ENCODE measurements around the gene LTBP4. TPM values are rescaled to one million over a fixed set of nuclear protein-coding genes. Genes with fewer than 3 reads are reported as not detected.

Gene LTBP4
- polyA plus RNA-seq, 1 donor (not counting 4 experiments of a cell fraction or from before 2014, with no cell fraction given) = 29.6 TPM

DNA sequence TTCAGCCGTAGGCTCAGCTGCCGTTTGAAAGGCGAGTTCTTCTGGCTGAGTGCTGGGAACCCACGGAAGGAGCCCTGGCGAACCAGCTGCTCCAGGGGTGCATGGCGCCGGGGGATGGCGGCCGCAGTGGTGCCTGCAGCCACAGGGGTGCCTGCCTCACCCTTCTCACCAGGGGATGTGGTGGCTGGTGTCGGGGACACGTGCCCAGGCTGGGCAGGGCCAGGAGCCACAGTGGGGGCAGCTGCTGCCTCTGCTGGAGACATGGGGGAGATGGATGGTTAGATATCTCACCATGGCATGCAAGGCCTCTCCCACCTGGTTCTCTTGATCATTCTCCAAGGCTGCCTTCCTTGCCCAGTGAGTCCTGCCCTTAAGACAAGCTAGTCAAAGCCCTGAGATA, 72.2 kb downstream of the LTBP4 start:
- DNase-seq (ENCODE audit: low read depth, low spot score) = no peak
- Histone ChIP-seq H2AFZ (ENCODE audit: control insufficient read depth, low read length) (no peak overlapping the region), H3K9me3 (ENCODE audit: control insufficient read depth, low read depth, low read length) (peaks cover 3% of the 10 kb centered on the region), H3K4me3 (ENCODE audit: control insufficient read depth in 2 of 3, extremely low read depth in 1 of 3, insufficient read depth in 2 of 3, low read depth in 1 of 3, low read length in 3 of 3) (no peak overlapping the region), H3K79me2 (ENCODE audit: control insufficient read depth, insufficient read depth, low read length) (no peaks in the 10 kb centered on the region), H3K9ac (ENCODE audit: control insufficient read depth, extremely low read depth, insufficient read depth, low read length) (no peak overlapping the region), H3K9me1 (ENCODE audit: control insufficient read depth, extremely low read depth, insufficient read depth, low read length) (no peaks in the 10 kb centered on the region), H4K20me1 (ENCODE audit: control insufficient read depth, extremely low read depth, insufficient read depth, low read length) (no peaks in the 10 kb centered on the region), H3K4me2 (ENCODE audit: control insufficient read depth, extremely low read depth, insufficient read depth, low read depth, low read length) (no peak overlapping the region), H3K27ac (ENCODE audit: control insufficient read depth, insufficient read depth, low read length) (no peak overlapping the region), H3K36me3 (ENCODE audit: control insufficient read depth in 2 of 2, extremely low read depth in 1 of 2, insufficient read depth in 2 of 2, low read length in 2 of 2) (peaks cover 36 to 37% of the 10 kb centered on the region in 2 experiments), H3K4me1 (ENCODE audit: control insufficient read depth, extremely low read depth, insufficient read depth, low read length) (no peaks in the 10 kb centered on the region), H3K27me3 (ENCODE audit: control insufficient read depth, extremely low read depth, insufficient read depth, low read length) (no peaks in the 10 kb centered on the region)
- dilution Hi-C loops (cut with MboI; ENCODE audit: extremely low pct_ligation_motif_present, low sequenced_read_pairs) = no loop called here
- no peak for TF ChIP-seq EZH2 (IDR thresholded peaks at IDR 0.05; ENCODE audit: low read length)
- TF ChIP-seq, protein P1, sequence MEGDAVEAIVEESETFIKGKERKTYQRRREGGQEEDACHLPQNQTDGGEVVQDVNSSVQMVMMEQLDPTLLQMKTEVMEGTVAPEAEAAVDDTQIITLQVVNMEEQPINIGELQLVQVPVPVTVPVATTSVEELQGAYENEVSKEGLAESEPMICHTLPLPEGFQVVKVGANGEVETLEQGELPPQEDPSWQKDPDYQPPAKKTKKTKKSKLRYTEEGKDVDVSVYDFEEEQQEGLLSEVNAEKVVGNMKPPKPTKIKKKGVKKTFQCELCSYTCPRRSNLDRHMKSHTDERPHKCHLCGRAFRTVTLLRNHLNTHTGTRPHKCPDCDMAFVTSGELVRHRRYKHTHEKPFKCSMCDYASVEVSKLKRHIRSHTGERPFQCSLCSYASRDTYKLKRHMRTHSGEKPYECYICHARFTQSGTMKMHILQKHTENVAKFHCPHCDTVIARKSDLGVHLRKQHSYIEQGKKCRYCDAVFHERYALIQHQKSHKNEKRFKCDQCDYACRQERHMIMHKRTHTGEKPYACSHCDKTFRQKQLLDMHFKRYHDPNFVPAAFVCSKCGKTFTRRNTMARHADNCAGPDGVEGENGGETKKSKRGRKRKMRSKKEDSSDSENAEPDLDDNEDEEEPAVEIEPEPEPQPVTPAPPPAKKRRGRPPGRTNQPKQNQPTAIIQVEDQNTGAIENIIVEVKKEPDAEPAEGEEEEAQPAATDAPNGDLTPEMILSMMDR (optimal IDR thresholded peaks at IDR 0.05 in 1 of 3, IDR thresholded peaks at IDR 0.05 in 1 of 3, conservative IDR thresholded peaks at IDR 0.05 in 1 of 3; ENCODE audit: extremely low read depth in 1 of 3, insufficient read depth in 2 of 3, low read length in 3 of 3) = no peak
- no peak for FAIRE-seq

DNA sequence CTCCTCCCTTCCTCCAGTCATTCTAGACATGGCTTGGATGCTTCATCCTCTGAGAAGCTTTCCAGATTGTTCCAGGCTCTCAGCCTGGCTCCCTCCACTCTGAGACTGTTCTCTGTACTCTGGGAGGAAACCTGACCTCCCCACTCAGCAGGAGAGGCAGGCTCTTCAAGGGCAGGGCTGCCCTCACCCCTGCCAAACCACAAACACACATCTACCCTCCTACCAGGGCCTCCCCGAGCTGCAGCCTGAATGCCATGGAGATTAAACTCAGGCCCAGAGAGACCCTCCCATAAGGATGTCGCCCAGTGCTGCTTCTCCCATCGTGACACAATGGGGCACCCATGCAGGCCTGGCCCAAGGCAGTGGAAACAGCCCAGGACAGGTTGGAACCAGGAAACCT, 73.1 kb downstream of the LTBP4 start:
- H3K27ac ChIP-seq (ENCODE audit: control insufficient read depth, insufficient read depth, low read length) = no peak overlapping the region
- H3K4me3 ChIP-seq (ENCODE audit: control insufficient read depth in 2 of 3, extremely low read depth in 1 of 3, insufficient read depth in 2 of 3, low read depth in 1 of 3, low read length in 3 of 3) = no peak overlapping the region
- TF ChIP-seq, protein P1 (optimal IDR thresholded peaks at IDR 0.05 in 1 of 3, IDR thresholded peaks at IDR 0.05 in 1 of 3, conservative IDR thresholded peaks at IDR 0.05 in 1 of 3; ENCODE audit: extremely low read depth in 1 of 3, insufficient read depth in 2 of 3, low read length in 3 of 3) = no peak
- TF ChIP-seq EZH2 (IDR thresholded peaks at IDR 0.05; ENCODE audit: low read length) = no peak
- peaks cover 35 to 36% of the 10 kb centered on the region in 2 experiments for H3K36me3 ChIP-seq (ENCODE audit: control insufficient read depth in 2 of 2, extremely low read depth in 1 of 2, insufficient read depth in 2 of 2, low read length in 2 of 2)
- no peaks in the 10 kb centered on the region for H4K20me1 ChIP-seq (ENCODE audit: control insufficient read depth, extremely low read depth, insufficient read depth, low read length)
- peaks cover 3% of the 10 kb centered on the region for H3K9me3 ChIP-seq (ENCODE audit: control insufficient read depth, low read depth, low read length)
- H2AFZ ChIP-seq (ENCODE audit: control insufficient read depth, low read length) = no peak overlapping the region
- dilution Hi-C loops (cut with MboI; ENCODE audit: extremely low pct_ligation_motif_present, low sequenced_read_pairs) = no loop called here
- FAIRE-seq (no peak), DNase-seq (ENCODE audit: low read depth, low spot score) (no peak)
- no peaks in the 10 kb centered on the region for H3K79me2 ChIP-seq (ENCODE audit: control insufficient read depth, insufficient read depth, low read length)
- H3K4me2 ChIP-seq (ENCODE audit: control insufficient read depth, extremely low read depth, insufficient read depth, low read depth, low read length) = no peak overlapping the region
- no peaks in the 10 kb centered on the region for H3K4me1 ChIP-seq (ENCODE audit: control insufficient read depth, extremely low read depth, insufficient read depth, low read length)
- H3K9me1 ChIP-seq (ENCODE audit: control insufficient read depth, extremely low read depth, insufficient read depth, low read length) = no peaks in the 10 kb centered on the region
- no peaks in the 10 kb centered on the region for H3K27me3 ChIP-seq (ENCODE audit: control insufficient read depth, extremely low read depth, insufficient read depth, low read length)
- H3K9ac ChIP-seq (ENCODE audit: control insufficient read depth, extremely low read depth, insufficient read depth, low read length) = no peak overlapping the region
